Measurements from ENCODE around the gene ICA1. TPM values are rescaled to one million over a fixed set of nuclear protein-coding genes. Genes with fewer than 3 reads are reported as not detected.

ICA1 gene
- total RNA-seq, 1 experiment from 2014 or later = not detected

DNA sequence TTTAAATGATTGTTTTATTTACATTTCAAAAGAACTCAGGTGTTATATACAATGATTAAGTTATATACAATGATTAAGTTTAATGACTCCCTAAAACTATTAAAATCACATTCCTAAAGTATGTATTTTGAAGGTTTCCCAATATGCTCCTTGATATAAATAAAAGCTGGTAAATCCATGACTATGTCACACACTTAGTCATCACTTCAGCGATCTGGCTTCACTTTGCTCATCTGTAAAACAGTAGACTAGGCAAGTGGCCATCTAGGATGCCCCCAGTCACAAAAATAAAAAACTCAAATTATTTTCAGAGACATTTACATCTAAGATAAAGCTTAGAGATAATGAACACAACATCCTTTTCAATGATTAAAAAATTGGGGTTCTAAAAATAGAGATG lies 10.8 kb downstream of the ICA1 start:
- Histone ChIP-seq H3K9me3 (ENCODE audit: low read depth, low read length, poor library complexity, severe bottlenecking) (no peaks in the 10 kb centered on the region), H3K36me3 (ENCODE audit: insufficient read depth, low read length, poor library complexity, severe bottlenecking) (no peaks in the 10 kb centered on the region), H3K27ac (ENCODE audit: low read depth, low read length, poor library complexity, severe bottlenecking) (no peak overlapping the region), H3K4me1 (ENCODE audit: insufficient read depth, low read length, poor library complexity, severe bottlenecking) (no peaks in the 10 kb centered on the region), H3K4me3 (ENCODE audit: low read depth, low read length, poor library complexity, severe bottlenecking) (no peak overlapping the region), H3K27me3 (replicated peaks; ENCODE audit: insufficient read depth, low read depth, low read length, poor library complexity) (peaks cover 49% of the 10 kb centered on the region)
- POLR2A ChIA-PET (ENCODE audit: low non-redundant PET) = no interaction called here
- intact Hi-C loops (cut with micrococcal nuclease; ENCODE audit: unreplicated experiment) = no loop called here
- no peak for TF ChIP-seq EZH2 (IDR thresholded peaks at IDR 0.05; ENCODE audit: borderline replicate concordance, low read depth, low read length, poor library complexity, severe bottlenecking)
- no peak for TF ChIP-seq CTCF (conservative IDR thresholded peaks at IDR 0.05; ENCODE audit: low read depth, low read length)
- CTCF ChIA-PET = no interaction called here
- no peak for DNase-seq (ENCODE audit: low spot score)
- no TSS peak for BruUV-seq (replicated peaks)

- H3K36me3 ChIP-seq (ENCODE audit: insufficient read depth, low read length, poor library complexity, severe bottlenecking) = no peaks in the 10 kb centered on the region
- H3K4me3 ChIP-seq (ENCODE audit: low read depth, low read length, poor library complexity, severe bottlenecking) = no peak overlapping the region
- intact Hi-C loops (cut with micrococcal nuclease; ENCODE audit: unreplicated experiment) = no loop called here
- H3K27me3 ChIP-seq (replicated peaks; ENCODE audit: insufficient read depth, low read depth, low read length, poor library complexity) = peaks cover 49% of the 10 kb centered on the region
- H3K27ac ChIP-seq (ENCODE audit: low read depth, low read length, poor library complexity, severe bottlenecking) = no peak overlapping the region
- no peaks in the 10 kb centered on the region for H3K9me3 ChIP-seq (ENCODE audit: low read depth, low read length, poor library complexity, severe bottlenecking)
- ChIA-PET POLR2A (ENCODE audit: low non-redundant PET) (no interaction called here), CTCF (no interaction called here)
- TF ChIP-seq EZH2 (IDR thresholded peaks at IDR 0.05; ENCODE audit: borderline replicate concordance, low read depth, low read length, poor library complexity, severe bottlenecking) (no peak), CTCF (conservative IDR thresholded peaks at IDR 0.05; ENCODE audit: low read depth, low read length) (no peak)
- no peaks in the 10 kb centered on the region for H3K4me1 ChIP-seq (ENCODE audit: insufficient read depth, low read length, poor library complexity, severe bottlenecking)
- DNase-seq (ENCODE audit: low spot score) = no peak
- BruUV-seq (replicated peaks) = no TSS peak
Observed at GRCh38 chr7:8250547-8250946, 11.4 kb downstream of the ICA1 start.

DNA sequence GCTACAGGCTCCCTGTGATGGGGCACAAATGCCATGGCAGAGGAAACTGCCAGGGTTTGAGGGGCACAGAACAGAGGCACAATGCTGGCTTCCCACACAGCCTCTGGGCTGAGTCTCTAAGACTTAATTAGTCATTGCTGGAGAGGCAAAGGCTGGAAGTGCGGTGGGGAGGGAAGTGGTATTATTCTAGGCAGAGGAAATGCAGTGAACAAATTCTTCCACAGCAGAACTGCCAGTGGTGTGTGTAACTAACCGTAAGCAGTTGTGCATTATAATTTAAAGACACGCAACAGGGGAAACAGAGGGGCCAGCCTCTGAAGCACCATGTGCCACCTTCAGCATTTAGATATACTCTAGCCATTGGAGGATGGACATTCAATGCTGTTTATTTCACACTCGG lies 12.8 kb downstream of the ICA1 start:
- DNase-seq (ENCODE audit: low spot score) = no peak
- H3K9me3 ChIP-seq (ENCODE audit: low read depth, low read length, poor library complexity, severe bottlenecking) = no peaks in the 10 kb centered on the region
- ChIA-PET CTCF (no interaction called here), POLR2A (ENCODE audit: low non-redundant PET) (no interaction called here)
- H3K27ac ChIP-seq (ENCODE audit: low read depth, low read length, poor library complexity, severe bottlenecking) = no peak overlapping the region
- H3K4me1 ChIP-seq (ENCODE audit: insufficient read depth, low read length, poor library complexity, severe bottlenecking) = no peaks in the 10 kb centered on the region
- no peak overlapping the region for H3K4me3 ChIP-seq (ENCODE audit: low read depth, low read length, poor library complexity, severe bottlenecking)
- no peak for TF ChIP-seq EZH2 (IDR thresholded peaks at IDR 0.05; ENCODE audit: borderline replicate concordance, low read depth, low read length, poor library complexity, severe bottlenecking)
- TF ChIP-seq CTCF (conservative IDR thresholded peaks at IDR 0.05; ENCODE audit: low read depth, low read length) = no peak
- intact Hi-C loops (cut with micrococcal nuclease; ENCODE audit: unreplicated experiment) = no loop called here
- peaks cover 40% of the 10 kb centered on the region for H3K27me3 ChIP-seq (replicated peaks; ENCODE audit: insufficient read depth, low read depth, low read length, poor library complexity)
- no TSS peak for BruUV-seq (replicated peaks)
- H3K36me3 ChIP-seq (ENCODE audit: insufficient read depth, low read length, poor library complexity, severe bottlenecking) = no peaks in the 10 kb centered on the region

All from A673 (cell line).